ENCODE data around the gene PLCG2. TPM values are rescaled to one million over a fixed set of nuclear protein-coding genes. Genes with fewer than 3 reads are reported as not detected.
"Not testable (repeated sequence)": the region's sequence is repeated elsewhere in the genome, so short reads cannot be mapped to it uniquely, and the experiment has no call there.

Gene PLCG2
- total RNA-seq, 1 donor from 2014 or later, result 26.4 TPM

DNA sequence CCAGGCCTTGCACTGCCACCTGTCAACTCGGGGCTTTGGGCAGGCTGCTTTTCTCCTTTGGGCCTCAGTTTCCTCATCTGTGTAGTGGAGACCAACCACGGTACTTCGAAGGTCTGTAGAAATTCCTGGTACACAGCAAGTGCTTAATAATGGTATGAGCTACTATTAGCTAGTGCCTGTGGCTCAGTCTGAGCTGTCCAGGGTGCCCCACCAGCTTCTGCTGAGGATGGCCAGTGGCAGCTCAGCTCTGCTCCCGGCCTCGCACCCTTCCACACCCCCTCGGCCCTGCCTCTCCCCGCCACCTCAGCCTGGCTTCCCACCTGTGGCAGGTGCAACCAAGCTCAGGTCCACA, 26.2 kb upstream of the PLCG2 start:
- DNase-seq (ENCODE audit: extremely low read depth, low read depth, low spot score), result no peak

DNA sequence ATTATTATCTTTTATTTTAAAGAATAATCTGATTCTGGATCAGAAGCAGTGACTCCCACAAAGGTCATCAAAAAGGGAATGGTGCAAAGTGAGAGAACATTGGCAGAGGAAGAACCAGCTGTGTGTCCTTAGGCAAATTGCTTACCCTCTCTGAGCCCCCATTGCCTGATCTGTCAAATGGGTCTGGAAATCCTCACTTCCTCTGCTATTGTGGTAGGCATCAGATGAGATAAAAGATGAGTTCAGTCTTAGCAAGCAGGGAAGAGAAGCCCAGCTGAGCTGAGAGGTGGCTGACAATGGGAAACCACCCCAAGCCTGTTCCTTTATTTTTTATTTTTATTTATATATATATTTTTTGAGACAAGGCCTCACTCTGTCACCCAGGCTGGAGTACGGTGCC, 24.2 kb upstream of the PLCG2 start:
- no peak for DNase-seq (ENCODE audit: extremely low read depth, low read depth, low spot score)

DNA sequence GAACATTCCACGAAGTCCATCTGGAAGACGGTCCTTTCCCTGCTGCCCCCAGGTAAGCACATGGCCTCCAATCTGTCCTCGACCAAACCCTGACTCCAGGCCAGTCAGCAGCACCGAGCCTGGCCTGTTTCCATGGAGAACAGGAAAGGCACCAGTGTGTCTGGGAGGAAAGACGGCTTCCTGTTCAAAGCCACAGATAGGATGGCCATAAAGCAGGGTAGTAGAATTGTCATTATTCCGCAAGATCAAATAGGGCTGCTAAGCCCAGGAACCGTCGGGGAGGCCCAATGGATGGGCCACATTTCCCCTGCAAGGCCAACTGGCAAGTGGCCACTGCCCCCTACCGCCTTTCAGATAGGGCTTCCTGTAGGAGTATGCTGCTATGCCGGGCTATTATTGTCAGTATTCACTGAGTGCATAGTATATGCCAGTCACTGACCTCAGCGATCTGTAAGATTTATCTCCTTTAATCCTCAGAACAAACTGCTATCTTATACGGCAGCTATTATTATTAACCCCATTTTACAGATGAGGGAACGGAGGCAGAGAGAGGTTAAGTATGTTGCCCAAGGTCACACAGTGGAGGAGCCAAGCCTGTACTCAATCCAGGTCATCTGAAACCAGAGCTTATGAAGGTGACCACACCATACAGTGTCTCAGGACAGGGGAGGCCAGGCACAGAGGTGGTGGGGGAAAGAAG, 23.0 kb upstream of the PLCG2 start:
- DNase-seq (ENCODE audit: extremely low read depth, low read depth, low spot score), result peak; percentile 55

DNA sequence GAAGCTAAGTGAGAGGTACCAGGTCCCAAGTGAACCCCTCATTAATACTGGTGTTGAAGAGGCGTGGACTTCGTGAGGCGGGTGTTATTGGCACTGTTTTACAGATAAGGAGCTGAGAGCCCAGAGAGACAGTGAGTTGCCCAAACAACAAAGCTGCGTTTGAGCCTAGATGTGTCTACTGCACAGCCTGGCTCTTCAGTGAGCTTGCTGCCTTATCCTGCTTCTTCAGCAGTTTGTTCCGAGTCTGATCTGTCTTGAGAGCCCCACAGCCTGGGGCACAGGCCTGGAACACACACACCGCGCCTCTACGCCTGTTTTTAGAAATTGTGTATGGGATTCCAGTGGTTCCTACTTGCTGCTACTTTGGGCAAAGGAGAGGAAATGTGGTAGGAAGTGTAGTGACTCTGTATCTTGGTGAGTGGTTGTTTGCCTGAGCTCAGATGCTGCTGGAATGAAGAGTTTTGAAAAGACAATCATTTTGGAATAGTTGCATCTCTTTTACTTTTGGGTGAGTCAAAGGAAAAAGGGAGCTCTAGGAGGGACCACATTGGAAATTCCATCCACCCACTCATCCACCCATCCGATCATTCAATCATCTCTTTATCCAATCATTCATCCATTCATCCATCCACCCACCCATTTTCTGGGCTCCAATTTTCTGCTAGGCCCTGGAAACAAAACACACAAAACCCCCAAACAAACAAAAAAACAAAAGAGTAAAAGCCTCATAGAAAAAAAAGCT, 22.3 kb upstream of the PLCG2 start:
- no peak for DNase-seq (ENCODE audit: extremely low read depth, low read depth, low spot score)

DNA sequence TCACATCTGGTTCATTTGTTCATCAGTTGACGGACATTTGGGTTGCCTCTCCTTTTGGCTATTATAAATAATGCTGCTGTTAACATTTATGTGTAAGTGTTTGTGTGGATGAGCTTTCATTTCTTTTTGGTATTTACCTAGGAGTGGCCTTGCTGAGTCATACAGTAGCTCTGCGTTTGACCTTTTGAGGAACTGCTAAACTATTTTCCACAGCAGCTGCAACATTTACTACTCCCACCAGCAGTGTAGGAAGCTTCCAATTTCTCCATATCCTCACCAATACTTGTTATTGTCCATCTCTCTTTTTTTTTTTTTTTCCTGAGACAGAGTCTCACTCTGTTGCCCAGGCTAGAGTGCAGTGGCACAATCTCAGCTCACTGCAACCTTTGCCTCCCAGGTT, 20.7 kb upstream of the PLCG2 start:
- DNase-seq (ENCODE audit: extremely low read depth, low read depth, low spot score), result no peak

DNA sequence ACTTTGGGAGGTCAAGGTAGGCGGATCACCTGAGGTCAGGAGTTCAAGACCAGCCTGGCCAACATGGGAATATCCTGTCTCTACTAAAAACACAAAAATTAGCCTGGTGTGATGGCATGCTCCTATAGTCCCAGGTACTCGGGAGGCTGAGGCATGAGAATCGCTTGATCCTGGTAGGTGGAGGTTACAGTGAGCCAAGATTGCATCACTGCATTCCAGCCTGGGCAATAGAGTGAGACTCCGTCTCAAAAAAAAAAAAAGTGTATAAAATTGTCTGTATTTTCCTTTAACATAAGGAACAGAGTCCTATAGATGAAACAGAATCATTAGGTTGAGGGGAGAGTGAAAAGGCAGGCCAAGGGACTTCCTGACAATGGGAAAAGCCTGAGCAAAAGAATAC, 16.8 kb upstream of the PLCG2 start:
- not testable (repeated sequence) for DNase-seq (ENCODE audit: extremely low read depth, low read depth, low spot score)

DNA sequence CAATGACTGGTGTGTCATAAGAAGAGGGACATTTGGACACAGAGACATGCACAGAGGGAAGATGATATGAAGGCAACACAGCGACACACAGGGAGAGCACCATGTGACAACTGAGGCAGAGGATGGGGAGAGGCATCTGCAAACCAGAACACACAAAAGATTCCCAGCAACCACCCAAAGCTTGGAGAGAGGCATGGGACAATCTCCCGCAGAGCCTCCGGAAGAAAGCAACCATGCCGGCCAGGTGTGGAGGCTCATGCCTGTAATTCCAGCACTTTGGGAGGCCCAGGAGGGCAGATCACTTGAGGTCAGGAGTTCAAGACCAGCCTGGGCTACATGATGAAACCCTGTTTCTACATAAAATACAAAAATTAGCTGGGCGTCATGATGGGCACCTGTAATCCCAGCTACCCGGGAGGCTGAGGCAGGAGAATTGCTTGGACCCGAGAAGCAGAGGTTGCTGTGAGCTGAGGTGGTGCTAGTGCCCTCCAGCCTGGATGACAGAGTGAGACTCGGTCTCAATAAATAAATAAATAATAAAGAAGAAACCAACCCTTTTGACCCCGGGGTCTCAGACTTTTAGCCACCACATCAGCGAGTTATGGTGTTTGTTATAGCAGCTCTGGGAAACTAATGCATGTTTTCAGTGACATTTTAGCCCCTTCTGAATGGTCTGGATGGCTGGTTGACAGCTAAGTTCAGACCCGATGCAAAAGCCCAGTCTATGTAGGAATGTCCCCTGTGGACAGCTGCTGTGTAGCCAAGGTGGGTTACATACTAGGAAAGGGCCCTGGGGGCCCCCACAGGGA, 13.8 kb upstream of the PLCG2 start:
- DNase-seq (ENCODE audit: extremely low read depth, low read depth, low spot score), result no peak

DNA sequence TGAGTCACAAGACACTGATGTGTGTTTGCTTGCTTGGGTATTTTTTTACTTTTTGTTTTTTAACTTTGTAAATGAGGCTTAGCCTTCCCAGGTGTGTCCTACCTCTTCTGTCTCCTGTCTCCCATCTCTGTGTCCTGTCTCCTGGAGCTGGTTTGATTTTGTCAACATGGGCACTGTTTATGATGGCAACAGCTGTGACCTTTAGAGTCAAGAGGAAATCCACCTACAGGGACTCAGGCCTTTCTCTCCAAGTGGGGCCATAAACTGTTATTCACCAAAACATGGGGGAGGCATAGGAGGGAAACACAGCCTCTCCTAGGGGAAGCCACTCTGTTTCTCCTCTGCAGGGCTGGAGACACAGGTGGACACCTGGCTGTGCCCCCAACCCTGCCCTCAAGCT, 13.1 kb upstream of the PLCG2 start:
- DNase-seq (ENCODE audit: extremely low read depth, low read depth, low spot score), result no peak

DNA sequence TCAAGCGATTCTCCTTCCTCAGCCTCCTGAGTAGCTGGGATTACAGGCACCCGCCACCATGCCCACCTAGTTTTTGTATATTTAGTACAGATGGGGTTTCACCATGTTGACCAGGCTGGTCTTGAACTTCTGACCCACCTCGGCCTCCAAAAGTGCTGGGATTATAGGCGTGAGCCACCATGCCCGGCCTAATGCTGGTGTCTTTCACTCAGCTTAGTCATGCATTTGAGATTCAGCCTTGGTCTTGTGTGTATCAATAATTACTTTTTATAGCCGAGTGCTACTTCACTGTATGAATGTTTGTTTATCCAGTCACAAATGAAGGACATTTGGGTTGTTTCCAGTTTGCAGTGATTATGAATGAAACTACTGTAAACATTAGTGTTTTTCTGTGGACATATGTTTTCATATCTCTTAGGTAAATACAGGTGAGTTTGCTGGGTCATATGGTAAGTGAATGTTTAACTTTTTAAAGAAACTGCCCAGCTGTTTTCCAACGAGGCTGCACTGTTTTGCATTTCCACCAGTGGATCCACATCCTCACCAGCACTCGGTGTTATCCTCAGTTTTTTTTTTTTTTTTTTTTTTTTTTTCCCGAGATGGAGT, 11.0 kb upstream of the PLCG2 start:
- no peak for DNase-seq (ENCODE audit: extremely low read depth, low read depth, low spot score)

DNA sequence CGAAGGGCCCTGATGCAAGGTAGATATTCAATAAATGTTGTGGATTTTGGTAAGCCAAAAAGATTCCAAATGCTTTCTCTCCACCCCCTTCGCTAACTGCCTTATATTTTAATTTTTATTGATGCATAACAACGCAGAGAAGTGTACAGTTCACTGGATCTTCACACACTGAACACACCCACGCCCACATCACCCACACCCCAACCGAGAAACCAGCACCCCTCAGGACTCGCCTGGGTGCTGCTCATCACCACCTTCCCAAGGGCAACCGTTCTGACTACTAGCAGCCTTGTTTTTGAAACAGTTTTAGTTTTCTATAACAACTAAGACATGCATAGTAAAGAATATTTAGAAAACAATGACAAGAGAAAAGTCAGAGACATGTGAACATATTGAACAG, 9.1 kb upstream of the PLCG2 start:
- no peak for DNase-seq (ENCODE audit: extremely low read depth, low read depth, low spot score)

DNA sequence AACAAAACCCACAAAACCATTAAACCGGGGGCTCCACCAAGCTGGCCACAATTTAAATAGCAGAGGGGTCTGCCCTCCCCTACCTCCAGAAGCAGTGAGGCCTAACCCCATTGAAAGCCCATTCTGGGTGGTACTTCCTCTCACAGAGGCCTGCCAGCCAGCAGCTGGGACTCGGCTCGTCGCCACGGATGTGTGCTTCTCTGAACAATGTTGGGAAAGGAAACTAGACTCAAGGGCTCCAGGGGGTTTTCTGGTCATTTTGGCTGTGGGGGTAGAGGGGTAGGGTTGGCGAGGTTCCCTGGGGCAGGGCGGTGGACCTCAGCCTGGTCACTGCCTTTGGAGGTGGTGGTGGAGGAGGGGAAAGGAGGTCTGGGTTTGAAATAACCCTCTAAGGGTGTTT, 4.7 kb upstream of the PLCG2 start:
- no peak for DNase-seq (ENCODE audit: extremely low read depth, low read depth, low spot score)

DNA sequence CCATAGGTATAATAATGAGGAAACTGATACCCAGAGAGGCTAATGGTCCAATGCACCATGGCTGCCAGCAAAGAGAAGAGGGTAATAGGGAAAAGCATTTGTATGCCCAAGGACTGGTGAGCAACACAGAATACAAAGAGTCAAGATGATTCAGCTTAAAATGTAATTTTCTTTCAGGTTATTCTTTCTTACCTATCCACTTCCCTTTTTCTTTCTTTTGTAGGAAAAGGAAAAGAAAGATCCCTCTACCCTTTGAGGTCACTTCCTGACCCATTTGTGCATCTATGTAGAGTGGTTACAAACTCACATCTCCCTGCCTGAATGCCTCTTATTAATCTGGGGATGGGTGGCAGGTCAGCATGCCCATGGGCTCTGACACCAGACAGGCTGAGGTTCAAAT, 3.5 kb upstream of the PLCG2 start:
- no peak for DNase-seq (ENCODE audit: extremely low read depth, low read depth, low spot score)

DNA sequence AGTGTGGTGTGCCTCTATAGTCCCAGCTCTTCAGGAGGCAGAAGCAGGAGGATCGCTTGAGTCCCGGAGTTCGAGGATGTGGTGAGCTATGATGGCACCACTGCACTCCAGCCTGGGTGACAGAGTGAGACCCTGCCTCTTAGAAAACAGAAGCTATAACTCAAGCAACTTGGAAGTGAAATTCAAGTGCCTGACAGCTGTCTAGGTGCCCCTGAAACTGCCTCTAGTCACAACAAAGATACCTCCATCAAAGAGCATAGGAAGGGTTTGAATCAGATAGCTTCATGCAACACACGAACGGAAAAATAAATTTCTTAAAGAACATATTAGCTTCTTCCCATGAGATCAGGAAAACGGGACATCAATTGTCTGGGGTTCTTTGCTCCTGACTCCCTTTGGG, 860 bp upstream of the PLCG2 start:
- DNase-seq (ENCODE audit: extremely low read depth, low read depth, low spot score), result no peak

DNA sequence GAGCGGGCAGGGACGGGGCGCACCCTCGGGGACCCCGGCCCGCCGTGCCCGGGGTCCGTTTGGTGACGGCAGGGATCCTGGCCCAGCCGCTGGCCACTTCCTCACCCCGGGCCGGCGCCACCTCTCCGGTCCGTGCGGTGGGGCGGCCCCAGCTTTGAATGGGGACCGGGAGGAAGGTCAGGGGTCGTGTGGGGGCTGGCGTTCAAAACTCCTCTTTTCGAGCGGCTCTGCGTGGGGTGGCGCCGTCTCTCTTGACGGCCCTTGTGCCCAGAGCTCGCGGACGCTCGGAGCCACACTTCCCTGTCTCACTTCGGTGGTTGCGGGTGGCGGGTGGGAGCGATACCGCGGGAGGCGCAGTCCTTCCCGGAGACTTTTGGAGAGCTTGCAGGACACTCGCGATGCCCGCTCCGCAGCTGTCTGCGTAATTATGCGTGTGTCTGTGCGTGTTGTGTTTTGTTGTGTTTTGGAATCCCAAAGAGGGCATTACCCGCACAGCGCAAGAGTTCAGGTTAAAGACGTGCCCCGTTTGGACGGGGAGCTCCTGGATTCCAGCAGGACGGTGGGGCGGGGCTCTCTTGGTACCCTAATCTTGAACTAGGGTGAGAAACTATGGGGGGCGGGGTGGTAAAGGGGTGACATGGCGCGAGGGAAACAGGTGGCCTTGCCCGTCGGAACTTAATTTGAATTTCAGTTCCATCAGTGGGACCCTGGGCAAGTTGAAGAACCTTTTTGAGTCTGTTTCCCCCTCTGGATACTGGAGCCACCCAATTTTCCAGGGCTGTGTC, 637 bp downstream of the PLCG2 start:
- no peak for DNase-seq (ENCODE audit: extremely low read depth, low read depth, low spot score)

DNA sequence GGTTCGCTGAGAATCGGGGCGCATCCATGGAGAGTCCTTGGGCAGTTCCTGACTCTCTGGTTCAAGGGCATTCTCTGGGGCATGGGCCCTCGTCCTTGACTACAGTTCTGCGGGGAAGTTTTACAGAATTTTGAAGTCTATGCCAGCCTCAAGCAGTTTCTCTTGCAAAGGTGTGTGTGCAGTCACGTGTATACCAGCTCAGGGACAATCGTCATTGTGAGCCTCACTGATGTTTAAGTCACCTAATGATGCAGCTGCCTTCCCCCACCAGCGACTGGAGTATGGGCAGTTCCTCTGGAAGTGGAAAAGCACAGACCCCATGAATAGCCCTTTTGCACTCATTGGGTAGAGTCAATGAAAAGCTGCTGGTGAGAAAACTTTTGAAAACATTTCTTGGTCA, 1.3 kb downstream of the PLCG2 start:
- DNase-seq (ENCODE audit: extremely low read depth, low read depth, low spot score), result no peak

DNA sequence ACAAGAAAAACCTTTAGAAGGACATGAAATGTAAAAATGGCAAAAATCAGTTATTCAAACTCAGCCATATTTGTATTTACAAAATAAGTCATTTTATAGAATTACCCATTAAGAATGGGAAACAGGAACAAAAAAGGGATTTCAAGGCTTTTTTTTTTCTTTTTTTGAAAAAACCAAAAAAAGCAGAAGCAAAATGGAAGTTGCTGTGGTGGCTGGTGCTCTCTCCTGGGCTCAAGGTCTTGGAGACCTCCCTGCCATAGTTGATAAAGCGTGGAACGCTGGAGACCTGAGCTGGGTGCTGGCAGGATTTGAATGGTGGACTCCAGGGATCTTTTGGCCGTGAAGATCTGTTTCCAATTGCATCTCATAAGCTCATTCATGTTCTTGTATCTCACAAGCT, 3.1 kb downstream of the PLCG2 start:
- DNase-seq (ENCODE audit: extremely low read depth, low read depth, low spot score), result no peak

DNA sequence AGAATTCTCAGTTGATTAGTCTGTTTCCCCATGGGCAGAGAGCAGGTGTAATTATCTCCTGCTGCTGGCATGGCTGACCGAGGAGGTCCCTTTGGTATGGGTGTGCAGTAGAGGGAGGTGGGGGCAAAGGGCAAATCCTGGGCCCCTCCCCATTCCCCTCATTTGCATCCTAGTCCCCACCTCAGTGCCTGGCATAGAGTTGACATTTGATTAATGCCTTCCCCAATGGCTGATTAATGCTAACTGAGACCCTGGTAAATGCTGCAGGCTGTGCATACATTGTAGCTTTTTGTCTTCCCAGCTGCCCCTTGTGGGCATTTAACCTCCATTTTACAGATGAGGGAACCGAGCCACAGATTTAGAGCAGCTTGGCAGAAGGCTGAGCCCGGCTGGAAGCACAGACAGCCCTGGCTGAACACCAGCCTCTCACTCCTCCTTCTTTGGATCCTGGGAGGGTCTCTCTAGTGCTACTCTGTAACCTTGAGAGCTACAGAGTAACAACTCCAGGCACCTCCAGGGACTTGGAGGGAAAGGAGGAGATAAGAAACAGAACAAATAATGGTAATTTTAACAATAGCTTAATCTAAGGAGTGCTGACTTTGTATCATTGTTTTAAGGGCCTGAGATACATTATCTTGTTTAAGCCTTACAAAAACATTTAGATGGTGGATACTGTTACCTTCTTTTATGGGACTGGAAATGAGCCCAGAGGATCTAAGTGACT, 5.1 kb downstream of the PLCG2 start:
- DNase-seq (ENCODE audit: extremely low read depth, low read depth, low spot score), result no peak

DNA sequence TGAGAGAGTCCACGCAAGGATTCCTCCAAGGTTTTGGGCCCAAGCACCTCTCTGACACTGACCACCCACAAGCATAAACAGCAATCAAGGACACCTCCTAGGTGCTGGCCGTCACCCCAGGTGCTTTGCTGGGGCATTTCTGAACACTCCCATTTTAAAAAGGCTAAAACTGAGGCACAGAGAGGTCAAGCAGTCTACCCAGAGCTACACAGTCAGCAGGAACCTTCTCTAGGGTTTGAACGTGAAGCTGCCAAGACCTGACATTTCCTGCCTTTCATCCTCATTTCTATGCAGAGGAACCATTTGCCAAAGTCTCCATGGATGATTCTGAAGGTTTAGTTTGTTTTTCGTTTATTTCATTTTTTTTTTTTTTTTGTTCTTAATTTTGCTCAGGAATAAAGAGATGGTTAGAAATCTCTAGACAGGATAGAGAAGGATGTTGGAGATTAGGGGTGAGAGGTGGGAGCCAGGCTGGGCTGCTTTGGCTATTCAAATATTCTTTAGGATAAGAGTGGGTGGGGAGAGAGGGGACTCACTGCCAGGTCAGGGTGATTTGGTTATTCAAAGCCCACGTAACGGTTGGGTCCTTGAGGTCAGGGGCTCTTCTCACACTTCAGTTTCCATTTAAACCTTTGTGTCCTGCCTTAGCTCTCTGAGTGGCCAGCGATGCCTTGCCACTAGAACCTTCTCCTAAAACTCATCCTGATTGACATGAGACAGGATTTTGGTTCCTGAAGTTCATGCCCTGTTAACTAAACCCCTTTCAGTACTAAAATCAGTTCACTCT, 6.2 kb downstream of the PLCG2 start:
- no peak for DNase-seq (ENCODE audit: extremely low read depth, low read depth, low spot score)

DNA sequence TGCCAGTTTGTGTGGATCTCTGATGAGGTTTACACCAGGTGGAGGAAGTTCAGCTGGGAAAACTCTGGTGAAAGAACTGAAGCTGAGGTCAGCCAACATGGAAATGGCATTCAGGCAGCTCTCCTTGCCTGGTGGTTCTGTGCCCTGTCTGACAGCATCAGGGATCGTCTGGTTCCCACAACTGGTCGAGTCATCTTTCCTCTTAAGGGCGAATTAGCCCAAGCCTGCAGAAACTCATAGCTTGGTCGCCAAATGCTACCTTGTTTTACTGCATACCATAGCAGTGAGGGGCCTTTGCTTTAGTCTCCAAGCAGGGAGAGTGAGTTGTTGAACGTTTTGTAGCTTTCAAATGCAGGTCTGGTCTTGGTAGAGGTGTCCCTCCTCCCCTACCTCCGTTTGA, 7.2 kb downstream of the PLCG2 start:
- no peak for DNase-seq (ENCODE audit: extremely low read depth, low read depth, low spot score)
